GM12872 (cell line): ENCODE results near the gene TPRN.

ENCODE experiments used
- TF ChIP-seq, protein P1 (sequence below): IDR thresholded peaks from 3 replicates; pipeline ENCODE4 v1.5.1; 2011; ENCODE audit warnings: low read depth, mild to moderate bottlenecking, low read length, moderate library complexity; ENCODE audit not compliant: insufficient read depth

The TPRN gene

DNA sequence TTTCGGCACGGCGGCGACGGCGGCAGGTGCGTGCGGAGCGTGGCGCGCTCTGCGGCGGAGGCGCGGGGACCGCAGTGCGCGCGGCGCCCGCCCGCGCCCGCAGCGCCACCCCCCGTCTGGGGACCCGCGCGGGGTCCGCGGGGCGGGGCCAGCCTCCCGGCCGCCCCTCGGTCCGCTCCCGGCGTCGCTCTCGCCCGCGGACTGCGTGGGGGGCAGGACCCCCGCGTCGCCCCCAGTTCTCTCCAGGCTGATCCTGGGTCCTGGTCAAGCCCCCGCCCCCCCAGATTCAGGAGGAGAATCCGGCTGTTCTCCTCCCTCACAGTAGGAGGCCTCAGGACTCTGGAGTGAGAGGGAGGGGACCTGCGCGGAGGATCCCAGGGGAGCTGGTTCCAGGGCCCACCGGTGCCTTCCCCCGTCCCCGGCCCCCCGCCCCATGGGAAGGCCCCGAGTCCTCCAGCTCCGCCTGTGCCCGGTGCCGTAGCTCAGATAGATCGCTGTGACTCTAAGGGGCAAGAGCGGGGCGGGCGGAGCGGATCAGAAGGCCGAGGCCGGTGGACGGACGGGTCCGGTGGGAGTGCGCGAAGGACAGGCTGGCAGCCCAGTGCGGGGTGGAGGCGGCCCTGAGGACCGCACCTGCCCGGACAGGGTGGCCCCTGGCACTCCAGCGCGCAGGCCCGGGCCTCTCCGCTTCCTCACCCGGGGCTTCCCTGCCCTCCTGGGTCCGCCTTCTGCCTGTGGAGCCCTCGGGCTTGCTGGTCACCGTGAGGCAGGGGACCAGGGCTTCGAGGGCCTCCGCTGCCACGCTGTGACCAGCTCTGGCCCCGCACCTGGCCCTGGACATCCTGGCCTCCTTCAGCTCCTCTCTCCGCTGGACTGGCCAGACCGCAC lies 21.9 kb upstream of the TPRN start, which contains the start of gene RNF208:
RNF208 (minus strand) TSS at position 51 of the 888 bp plus-strand sequence. CDS start 1,028 bp downstream, outside the sequence.
- TF ChIP-seq, protein P1, sequence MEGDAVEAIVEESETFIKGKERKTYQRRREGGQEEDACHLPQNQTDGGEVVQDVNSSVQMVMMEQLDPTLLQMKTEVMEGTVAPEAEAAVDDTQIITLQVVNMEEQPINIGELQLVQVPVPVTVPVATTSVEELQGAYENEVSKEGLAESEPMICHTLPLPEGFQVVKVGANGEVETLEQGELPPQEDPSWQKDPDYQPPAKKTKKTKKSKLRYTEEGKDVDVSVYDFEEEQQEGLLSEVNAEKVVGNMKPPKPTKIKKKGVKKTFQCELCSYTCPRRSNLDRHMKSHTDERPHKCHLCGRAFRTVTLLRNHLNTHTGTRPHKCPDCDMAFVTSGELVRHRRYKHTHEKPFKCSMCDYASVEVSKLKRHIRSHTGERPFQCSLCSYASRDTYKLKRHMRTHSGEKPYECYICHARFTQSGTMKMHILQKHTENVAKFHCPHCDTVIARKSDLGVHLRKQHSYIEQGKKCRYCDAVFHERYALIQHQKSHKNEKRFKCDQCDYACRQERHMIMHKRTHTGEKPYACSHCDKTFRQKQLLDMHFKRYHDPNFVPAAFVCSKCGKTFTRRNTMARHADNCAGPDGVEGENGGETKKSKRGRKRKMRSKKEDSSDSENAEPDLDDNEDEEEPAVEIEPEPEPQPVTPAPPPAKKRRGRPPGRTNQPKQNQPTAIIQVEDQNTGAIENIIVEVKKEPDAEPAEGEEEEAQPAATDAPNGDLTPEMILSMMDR, result no peak

DNA sequence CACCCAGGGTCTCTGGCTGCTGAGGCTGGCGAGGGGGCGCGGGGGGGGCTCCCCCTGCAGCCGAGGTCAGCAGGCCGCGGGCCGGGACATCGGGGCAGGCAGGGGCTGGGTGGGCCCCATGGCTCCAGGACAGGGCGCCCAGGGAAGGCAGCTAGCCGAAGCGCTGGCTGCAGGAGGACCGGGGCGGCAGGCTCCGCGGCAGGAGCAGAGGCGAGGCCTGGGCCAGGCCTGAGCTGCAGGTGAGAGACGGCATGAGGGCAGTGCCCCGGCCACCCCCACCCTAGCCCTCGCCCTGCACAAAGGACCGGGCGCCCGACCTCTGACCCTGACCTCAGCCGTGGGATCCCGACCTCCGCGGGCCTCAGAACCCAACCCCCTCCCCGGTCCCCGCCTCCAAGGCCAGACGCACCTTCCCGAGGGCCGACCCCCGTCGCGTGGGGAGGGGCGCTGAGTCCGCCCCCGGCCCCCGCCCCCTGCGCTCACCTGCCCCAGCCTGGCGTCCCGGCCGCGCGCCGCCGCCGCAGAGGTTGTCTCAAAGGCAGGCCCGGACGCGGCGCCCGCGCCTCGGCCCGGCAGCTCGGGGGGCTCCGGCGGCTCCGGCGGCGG lies 21.1 kb upstream of the TPRN start:
- TF ChIP-seq, protein P1, result no peak

DNA sequence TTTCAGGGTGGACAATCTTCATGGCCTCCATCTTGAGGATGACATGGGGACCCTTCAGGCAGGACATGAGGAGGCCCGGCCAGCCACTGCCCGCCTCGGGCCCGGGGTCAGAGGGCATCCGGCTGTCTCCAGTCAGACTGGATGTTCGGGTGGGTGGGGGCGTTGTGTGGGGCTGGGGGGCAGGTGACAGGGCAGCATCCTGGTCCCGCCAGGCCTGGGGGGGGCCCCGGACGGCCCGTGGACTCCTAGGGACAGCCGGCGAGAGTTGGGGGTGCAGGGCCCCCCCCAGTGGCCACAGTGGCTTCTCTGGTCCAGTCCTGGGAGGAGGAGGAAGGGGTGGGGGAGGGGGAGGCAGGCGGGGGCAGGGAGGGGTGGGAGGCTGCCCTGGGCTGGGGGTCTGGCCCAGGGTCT lies 20.6 kb upstream of the TPRN start:
- TF ChIP-seq, protein P1, result no peak

DNA sequence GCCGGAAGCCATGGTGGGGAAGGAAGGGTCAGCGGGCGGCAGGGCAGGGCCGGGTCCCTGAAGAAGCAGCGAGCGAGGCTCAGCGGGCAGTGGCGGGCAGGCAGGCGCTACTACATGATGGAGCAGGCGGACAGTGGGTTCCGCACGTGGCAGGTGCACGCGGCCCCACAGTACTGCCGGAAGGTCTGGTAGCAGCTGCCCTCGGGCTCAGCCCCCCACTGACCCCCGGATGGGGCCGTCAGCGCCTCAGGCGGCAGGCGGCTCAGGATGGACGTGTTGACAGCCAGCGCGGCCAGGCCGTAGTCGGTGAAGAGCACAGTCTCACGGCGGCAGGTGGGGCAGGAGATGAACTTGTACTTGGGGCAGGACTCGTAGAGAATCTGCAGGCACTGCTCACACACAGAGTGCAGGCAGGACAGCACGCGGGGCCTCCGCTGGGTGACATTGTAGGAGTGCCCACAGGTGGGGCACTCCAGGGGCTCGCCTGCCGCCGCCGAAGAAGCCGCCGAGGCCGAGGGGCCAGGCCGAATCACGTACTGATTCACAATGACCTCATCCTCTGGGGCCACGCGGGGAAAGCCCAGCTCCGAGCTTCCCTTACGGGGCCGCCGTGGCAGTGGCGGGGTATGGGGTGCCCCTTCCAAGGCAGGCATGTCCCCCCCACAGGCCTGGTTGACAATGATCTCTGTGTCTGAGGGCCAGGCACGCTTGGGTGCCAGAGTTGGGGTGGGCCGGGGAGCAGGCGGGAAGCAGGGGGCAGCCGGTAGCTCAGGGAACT lies 20.0 kb upstream of the TPRN start:
- TF ChIP-seq, protein P1, result no peak

DNA sequence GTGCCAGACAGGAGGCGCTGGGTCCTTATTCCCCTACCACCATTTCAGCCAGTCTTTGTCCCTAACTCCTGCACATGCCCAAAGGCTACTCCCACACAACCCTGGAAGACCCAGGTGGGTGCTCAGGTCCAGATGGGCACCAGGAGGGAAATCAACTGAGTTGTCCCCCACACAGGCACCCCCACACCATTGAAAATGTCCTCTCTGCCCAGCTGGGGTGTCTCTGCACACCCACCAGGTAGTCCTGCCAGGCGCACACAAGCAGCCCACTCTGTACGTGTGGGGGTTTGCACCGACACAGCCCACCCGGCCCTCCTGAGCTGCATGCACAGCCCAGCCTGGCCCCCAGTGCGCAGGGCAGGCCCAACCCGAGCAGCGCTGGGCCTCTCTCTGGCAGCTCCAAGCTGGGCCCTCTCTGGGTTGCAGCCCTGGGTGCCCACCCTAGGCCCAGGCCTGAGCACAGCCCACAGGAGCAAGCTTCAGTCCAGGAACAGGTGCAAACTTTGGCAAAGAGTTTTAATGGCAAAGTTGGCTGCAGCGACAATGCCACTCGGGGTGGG lies 19.3 kb upstream of the TPRN start:
- TF ChIP-seq, protein P1, result no peak

DNA sequence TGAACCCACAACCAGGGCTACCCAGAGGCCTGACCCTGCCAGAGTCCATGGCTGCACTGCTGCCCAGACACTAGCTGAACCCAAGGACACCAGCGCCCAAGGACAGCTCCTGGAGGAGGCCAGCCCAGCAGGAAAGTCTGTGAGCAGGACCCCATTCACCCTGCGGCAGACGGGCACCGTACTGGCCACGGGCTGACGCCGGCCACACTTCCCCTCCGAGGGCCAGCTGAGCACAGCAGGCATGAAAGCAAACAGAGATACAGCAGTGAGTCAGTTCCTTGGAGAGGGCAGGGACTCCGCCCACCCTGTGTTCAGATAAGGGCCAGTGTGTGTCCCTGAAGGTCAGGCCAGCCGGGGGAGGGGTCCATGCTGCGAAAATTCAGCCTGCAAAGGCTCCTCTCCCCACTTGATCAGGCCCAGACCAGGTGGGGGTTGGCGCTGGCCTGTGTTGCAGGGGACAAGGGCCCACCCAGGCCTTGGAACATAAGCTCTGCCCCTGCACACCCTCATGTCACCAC lies 18.3 kb upstream of the TPRN start:
- TF ChIP-seq, protein P1, result no peak

DNA sequence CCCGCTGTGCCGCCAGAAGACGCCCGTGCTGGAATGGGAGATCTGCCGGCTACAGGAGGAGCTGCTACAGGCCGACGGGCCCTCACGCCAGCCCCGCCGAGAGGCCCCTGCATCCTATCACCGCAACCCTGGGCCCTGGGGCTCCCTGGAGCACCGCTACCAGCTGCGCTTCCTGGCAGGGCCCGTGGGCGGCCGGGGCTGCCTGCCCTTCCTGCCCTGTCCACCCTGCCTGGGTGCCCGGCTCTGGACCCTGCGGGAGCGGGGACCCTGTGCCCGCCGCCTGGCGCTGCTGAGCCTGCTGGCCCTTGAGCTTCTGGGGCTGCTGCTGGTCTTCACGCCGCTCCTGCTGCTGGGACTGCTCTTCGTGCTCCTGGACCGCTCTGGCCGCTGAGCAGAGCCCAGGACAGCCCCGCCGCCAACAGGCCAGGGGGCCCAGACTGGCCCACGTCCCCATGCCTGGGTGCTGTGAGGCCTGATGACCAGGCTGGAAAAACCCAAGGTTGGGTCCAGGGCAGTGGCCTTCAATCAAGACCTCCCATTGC lies 17.7 kb upstream of the TPRN start:
- TF ChIP-seq, protein P1, result no peak
